Colonic mucosa (tissue), 4 donors: Measurements from ENCODE around the gene PHKA1. TPM values are rescaled to one million over a fixed set of nuclear protein-coding genes. Genes with fewer than 3 reads are reported as not detected.

Source experiments
- DNase-seq: peaks from one replicate; pipeline ENCODE4 v3.0.0-alpha.2; 2020
- H3K27ac ChIP-seq: fragments of 200-600 bp; one replicate; pipeline ENCODE4 v1.8.0; 2021
- H3K27me3 ChIP-seq: fragments of 200-600 bp; one replicate; pipeline ENCODE4 v1.8.0; 2021
- H3K36me3 ChIP-seq: fragments of 200-600 bp; one replicate; pipeline ENCODE4 v1.8.0; 2021
- H3K4me1 ChIP-seq: fragments of 200-600 bp; one replicate; pipeline ENCODE4 v1.8.0; 2021; ENCODE audit warnings: mild to moderate bottlenecking
- H3K4me3 ChIP-seq: fragments of 200-600 bp; one replicate; pipeline ENCODE4 v1.8.0; 2021
- H3K9ac ChIP-seq, 2 donors: one replicate each; pipeline ENCODE4 v1.7.0; 2013; ENCODE audit warnings: control low read depth in 2 of 2, low read depth in 2 of 2, low read length in 2 of 2
- H3K9me3 ChIP-seq: fragments of 200-600 bp; one replicate; pipeline ENCODE4 v1.8.0; 2021
- CTCF ChIP-seq: fragments of 200-600 bp; IDR thresholded peaks from one replicate; pipeline ENCODE4 v1.8.0; 2022; ENCODE audit warnings: antibody characterized with exemption, mild to moderate bottlenecking
- intact Hi-C: fragments of 100-400 bp; cut with DNase I; formaldehyde crosslinking; loops from one replicate; pipeline ENCODE4 v1.14.1; 2022
- total RNA-seq, 2 donors: library from RNA; stranded (reverse); fragmentation: NEBNext Ultra II Directional in 1 of 2; extraction: Animal tissue kit (Norgen Biotek cat#: 25700) in 1 of 2; gene quantifications; one replicate each; pipeline ENCODE4 v1.2.1, GENCODE V29; 2021
- donor health status: healthy.
- donor health status: DM: no; HTN: no; CAD: no.
- donor health status: DM: no; HTN: no; CAD: no.

The PHKA1 gene
- total RNA-seq, 2 donors from 2014 or later, result 4.2 to 4.7 TPM

GRCh38 chrX:72635930-72636329 lies 78.2 kb downstream of the PHKA1 start:
- H3K27ac ChIP-seq, result no peak overlapping the region
- H3K4me1 ChIP-seq, result no peaks in the 10 kb centered on the region
- intact Hi-C loops, result no loop called here
- H3K9me3 ChIP-seq, result no peaks in the 10 kb centered on the region
- H3K9ac ChIP-seq, result no peak overlapping the region
- H3K4me3 ChIP-seq, result no peak overlapping the region
- DNase-seq, result no peak
- no peaks in the 10 kb centered on the region for H3K27me3 ChIP-seq
- no peaks in the 10 kb centered on the region for H3K36me3 ChIP-seq
- no peak for TF ChIP-seq CTCF

GRCh38 chrX:72634331-72634730 lies 79.8 kb downstream of the PHKA1 start:
- no peaks in the 10 kb centered on the region for H3K9me3 ChIP-seq
- no peaks in the 10 kb centered on the region for H3K4me1 ChIP-seq
- no peaks in the 10 kb centered on the region for H3K27me3 ChIP-seq
- no peak overlapping the region for H3K9ac ChIP-seq
- intact Hi-C loops, result no loop called here
- no peak for DNase-seq
- no peaks in the 10 kb centered on the region for H3K36me3 ChIP-seq
- no peak for TF ChIP-seq CTCF
- no peak overlapping the region for H3K27ac ChIP-seq
- no peak overlapping the region for H3K4me3 ChIP-seq

GRCh38 chrX:72630185-72630584 lies 83.9 kb downstream of the PHKA1 start:
- Histone ChIP-seq H3K4me1 (no peaks in the 10 kb centered on the region), H3K27me3 (no peaks in the 10 kb centered on the region), H3K4me3 (no peak overlapping the region), H3K36me3 (no peaks in the 10 kb centered on the region), H3K9me3 (no peaks in the 10 kb centered on the region), H3K9ac (no peak overlapping the region), H3K27ac (no peak overlapping the region)
- no peak for DNase-seq
- intact Hi-C loops, result no loop called here
- TF ChIP-seq CTCF, result no peak

GRCh38 chrX:72624194-72624593 lies 89.9 kb downstream of the PHKA1 start:
- Histone ChIP-seq H3K9ac (no peak overlapping the region), H3K9me3 (no peaks in the 10 kb centered on the region), H3K36me3 (no peaks in the 10 kb centered on the region), H3K4me3 (no peak overlapping the region), H3K27me3 (no peaks in the 10 kb centered on the region), H3K27ac (no peak overlapping the region), H3K4me1 (no peaks in the 10 kb centered on the region)
- no peak for DNase-seq
- intact Hi-C loops, result no loop called here
- no peak for TF ChIP-seq CTCF

- no peaks in the 10 kb centered on the region for H3K4me1 ChIP-seq
- no peak overlapping the region for H3K4me3 ChIP-seq
- H3K36me3 ChIP-seq, result no peaks in the 10 kb centered on the region
- H3K27me3 ChIP-seq, result no peaks in the 10 kb centered on the region
- intact Hi-C loops, result no loop called here
- no peak overlapping the region for H3K9ac ChIP-seq
- H3K9me3 ChIP-seq, result no peaks in the 10 kb centered on the region
- TF ChIP-seq CTCF, result no peak
- DNase-seq, result no peak
- H3K27ac ChIP-seq, result peak overlapping the region; percentile 29
Measured at GRCh38 chrX:72621625-72622485, 92.3 kb downstream of the PHKA1 start.
